GM23338 (cell line): ENCODE results near the gene ZFHX3. TPM values are rescaled to one million over a fixed set of nuclear protein-coding genes. Genes with fewer than 3 reads are reported as not detected.

Experiments
- CREB1 ChIP-seq: fragments of 250-450 bp; sonication (Bioruptor Pico); IDR thresholded peaks from 2 replicates; pipeline ENCODE4 v1.5.0; 2020; ENCODE audit warnings: low read depth, mild to moderate bottlenecking, moderate library complexity
- EZH2 ChIP-seq: fragments of 200-600 bp; sonication (generic); IDR thresholded peaks from one replicate; pipeline ENCODE4 v1.8.0; 2017; ENCODE audit warnings: antibody characterized with exemption, mild to moderate bottlenecking, low read depth; ENCODE audit not compliant: unreplicated experiment
- EZH2phosphoT487 ChIP-seq: fragments of 200-600 bp; sonication (generic); IDR thresholded peaks from one replicate; pipeline ENCODE4 v1.8.1; 2018; ENCODE audit warnings: antibody characterized with exemption; ENCODE audit not compliant: unreplicated experiment
- NANOG ChIP-seq: IDR thresholded peaks from 2 replicates; pipeline ENCODE4 v1.6.1; 2016; ENCODE audit warnings: antibody characterized with exemption, borderline replicate concordance
- STAT1 ChIP-seq: IDR thresholded peaks from one replicate; pipeline ENCODE4 v1.6.1; 2016; ENCODE audit warnings: antibody characterized with exemption; ENCODE audit not compliant: unreplicated experiment
- ZNF331 ChIP-seq: fragments of 250-450 bp; sonication (Bioruptor Pico); IDR thresholded peaks from 2 replicates; pipeline ENCODE4 v1.5.0; 2020; ENCODE audit warnings: low read depth, mild to moderate bottlenecking, moderate library complexity
- polyA plus RNA-seq: library from polyadenylated mRNA; unstranded; fragments of >200 nt; fragmentation: Nextera tagmentation; extraction: Ambion mirVana; gene quantifications from 2 replicates; pipeline ENCODE4 v1.2.1, GENCODE V29; 2016
- total RNA-seq: library from RNA; depleted of rRNA; stranded (reverse); fragments of >200 nt; shearing (Covaris generic); gene quantifications from 2 replicates; pipeline ENCODE4 v1.2.3, GENCODE V29; 2014
- TF ChIP-seq, protein P1 (sequence below): fragments of 250-450 bp; sonication (Bioruptor Pico); IDR thresholded peaks from 2 replicates; pipeline ENCODE4 v1.5.0; 2020; ENCODE audit warnings: mild to moderate bottlenecking, moderate library complexity
- TF ChIP-seq, protein P2 (sequence below): IDR thresholded peaks from one replicate; pipeline ENCODE4 v1.6.1; 2018; ENCODE audit warnings: antibody characterized with exemption; ENCODE audit not compliant: unreplicated experiment

Gene ZFHX3
- total and polyA plus RNA-seq, 2 experiments from 2014 or later = 1.0 to 1.5 TPM

DNA sequence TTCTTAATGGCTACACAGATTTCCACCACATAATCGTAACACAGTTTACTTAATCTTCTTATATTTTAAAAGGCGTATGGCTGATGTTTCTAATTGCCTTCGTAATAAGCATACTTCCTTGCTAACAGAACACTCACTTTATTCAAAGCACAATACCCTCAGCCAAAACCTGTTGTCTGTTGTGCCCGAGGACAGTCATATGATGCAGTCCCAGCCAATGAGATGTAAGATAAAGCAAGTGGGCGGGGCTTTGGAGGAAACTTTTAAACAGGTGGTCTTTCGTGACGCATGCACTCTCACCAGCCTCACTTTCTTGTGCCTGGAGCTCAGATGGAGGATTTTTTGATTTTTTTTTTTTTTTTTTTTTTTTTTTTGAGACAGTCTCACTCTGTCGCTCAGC, 174.1 kb downstream of the ZFHX3 start (continued):
- TF ChIP-seq, protein P1, sequence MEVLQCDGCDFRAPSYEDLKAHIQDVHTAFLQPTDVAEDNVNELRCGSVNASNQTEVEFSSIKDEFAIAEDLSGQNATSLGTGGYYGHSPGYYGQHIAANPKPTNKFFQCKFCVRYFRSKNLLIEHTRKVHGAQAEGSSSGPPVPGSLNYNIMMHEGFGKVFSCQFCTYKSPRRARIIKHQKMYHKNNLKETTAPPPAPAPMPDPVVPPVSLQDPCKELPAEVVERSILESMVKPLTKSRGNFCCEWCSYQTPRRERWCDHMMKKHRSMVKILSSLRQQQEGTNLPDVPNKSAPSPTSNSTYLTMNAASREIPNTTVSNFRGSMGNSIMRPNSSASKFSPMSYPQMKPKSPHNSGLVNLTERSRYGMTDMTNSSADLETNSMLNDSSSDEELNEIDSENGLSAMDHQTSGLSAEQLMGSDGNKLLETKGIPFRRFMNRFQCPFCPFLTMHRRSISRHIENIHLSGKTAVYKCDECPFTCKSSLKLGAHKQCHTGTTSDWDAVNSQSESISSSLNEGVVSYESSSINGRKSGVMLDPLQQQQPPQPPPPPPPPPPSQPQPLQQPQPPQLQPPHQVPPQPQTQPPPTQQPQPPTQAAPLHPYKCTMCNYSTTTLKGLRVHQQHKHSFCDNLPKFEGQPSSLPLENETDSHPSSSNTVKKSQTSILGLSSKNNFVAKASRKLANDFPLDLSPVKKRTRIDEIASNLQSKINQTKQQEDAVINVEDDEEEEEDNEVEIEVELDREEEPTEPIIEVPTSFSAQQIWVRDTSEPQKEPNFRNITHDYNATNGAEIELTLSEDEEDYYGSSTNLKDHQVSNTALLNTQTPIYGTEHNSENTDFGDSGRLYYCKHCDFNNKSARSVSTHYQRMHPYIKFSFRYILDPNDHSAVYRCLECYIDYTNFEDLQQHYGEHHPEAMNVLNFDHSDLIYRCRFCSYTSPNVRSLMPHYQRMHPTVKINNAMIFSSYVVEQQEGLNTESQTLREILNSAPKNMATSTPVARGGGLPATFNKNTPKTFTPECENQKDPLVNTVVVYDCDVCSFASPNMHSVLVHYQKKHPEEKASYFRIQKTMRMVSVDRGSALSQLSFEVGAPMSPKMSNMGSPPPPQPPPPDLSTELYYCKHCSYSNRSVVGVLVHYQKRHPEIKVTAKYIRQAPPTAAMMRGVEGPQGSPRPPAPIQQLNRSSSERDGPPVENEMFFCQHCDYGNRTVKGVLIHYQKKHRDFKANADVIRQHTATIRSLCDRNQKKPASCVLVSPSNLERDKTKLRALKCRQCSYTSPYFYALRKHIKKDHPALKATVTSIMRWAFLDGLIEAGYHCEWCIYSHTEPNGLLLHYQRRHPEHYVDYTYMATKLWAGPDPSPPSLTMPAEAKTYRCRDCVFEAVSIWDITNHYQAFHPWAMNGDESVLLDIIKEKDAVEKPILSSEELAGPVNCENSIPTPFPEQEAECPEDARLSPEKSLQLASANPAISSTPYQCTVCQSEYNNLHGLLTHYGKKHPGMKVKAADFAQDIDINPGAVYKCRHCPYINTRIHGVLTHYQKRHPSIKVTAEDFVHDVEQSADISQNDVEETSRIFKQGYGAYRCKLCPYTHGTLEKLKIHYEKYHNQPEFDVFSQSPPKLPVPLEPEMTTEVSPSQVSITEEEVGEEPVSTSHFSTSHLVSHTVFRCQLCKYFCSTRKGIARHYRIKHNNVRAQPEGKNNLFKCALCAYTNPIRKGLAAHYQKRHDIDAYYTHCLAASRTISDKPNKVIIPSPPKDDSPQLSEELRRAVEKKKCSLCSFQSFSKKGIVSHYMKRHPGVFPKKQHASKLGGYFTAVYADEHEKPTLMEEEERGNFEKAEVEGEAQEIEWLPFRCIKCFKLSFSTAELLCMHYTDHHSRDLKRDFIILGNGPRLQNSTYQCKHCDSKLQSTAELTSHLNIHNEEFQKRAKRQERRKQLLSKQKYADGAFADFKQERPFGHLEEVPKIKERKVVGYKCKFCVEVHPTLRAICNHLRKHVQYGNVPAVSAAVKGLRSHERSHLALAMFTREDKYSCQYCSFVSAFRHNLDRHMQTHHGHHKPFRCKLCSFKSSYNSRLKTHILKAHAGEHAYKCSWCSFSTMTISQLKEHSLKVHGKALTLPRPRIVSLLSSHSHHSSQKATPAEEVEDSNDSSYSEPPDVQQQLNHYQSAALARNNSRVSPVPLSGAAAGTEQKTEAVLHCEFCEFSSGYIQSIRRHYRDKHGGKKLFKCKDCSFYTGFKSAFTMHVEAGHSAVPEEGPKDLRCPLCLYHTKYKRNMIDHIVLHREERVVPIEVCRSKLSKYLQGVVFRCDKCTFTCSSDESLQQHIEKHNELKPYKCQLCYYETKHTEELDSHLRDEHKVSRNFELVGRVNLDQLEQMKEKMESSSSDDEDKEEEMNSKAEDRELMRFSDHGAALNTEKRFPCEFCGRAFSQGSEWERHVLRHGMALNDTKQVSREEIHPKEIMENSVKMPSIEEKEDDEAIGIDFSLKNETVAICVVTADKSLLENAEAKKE (CRISPR knock-in tag) = no peak
- TF ChIP-seq EZH2 = no peak
- no peak for TF ChIP-seq ZNF331 (CRISPR knock-in tag)
- no peak for TF ChIP-seq CREB1
- TF ChIP-seq, protein P2, sequence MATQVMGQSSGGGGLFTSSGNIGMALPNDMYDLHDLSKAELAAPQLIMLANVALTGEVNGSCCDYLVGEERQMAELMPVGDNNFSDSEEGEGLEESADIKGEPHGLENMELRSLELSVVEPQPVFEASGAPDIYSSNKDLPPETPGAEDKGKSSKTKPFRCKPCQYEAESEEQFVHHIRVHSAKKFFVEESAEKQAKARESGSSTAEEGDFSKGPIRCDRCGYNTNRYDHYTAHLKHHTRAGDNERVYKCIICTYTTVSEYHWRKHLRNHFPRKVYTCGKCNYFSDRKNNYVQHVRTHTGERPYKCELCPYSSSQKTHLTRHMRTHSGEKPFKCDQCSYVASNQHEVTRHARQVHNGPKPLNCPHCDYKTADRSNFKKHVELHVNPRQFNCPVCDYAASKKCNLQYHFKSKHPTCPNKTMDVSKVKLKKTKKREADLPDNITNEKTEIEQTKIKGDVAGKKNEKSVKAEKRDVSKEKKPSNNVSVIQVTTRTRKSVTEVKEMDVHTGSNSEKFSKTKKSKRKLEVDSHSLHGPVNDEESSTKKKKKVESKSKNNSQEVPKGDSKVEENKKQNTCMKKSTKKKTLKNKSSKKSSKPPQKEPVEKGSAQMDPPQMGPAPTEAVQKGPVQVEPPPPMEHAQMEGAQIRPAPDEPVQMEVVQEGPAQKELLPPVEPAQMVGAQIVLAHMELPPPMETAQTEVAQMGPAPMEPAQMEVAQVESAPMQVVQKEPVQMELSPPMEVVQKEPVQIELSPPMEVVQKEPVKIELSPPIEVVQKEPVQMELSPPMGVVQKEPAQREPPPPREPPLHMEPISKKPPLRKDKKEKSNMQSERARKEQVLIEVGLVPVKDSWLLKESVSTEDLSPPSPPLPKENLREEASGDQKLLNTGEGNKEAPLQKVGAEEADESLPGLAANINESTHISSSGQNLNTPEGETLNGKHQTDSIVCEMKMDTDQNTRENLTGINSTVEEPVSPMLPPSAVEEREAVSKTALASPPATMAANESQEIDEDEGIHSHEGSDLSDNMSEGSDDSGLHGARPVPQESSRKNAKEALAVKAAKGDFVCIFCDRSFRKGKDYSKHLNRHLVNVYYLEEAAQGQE = no peak
- TF ChIP-seq STAT1 = no peak
- no peak for TF ChIP-seq EZH2phosphoT487
- TF ChIP-seq NANOG = no peak
